Measurements from ENCODE around the gene IER3. TPM values are rescaled to one million over a fixed set of nuclear protein-coding genes. Genes with fewer than 3 reads are reported as not detected.

Gene IER3
- total RNA-seq, 4 donors from 2014 or later = 1.8 to 7.3 (median 3.3) TPM

GRCh38 chr6:30767158-30767943 is 23.0 kb upstream of the IER3 start:
- TF ChIP-seq CTCF (IDR thresholded peaks at IDR 0.05; ENCODE audit: low read depth) = no peak

- TF ChIP-seq CTCF (IDR thresholded peaks at IDR 0.05; ENCODE audit: low read depth) = no peak
These were observed 22.3 kb upstream of the IER3 start for GRCh38 chr6:30766461-30767157.

DNA sequence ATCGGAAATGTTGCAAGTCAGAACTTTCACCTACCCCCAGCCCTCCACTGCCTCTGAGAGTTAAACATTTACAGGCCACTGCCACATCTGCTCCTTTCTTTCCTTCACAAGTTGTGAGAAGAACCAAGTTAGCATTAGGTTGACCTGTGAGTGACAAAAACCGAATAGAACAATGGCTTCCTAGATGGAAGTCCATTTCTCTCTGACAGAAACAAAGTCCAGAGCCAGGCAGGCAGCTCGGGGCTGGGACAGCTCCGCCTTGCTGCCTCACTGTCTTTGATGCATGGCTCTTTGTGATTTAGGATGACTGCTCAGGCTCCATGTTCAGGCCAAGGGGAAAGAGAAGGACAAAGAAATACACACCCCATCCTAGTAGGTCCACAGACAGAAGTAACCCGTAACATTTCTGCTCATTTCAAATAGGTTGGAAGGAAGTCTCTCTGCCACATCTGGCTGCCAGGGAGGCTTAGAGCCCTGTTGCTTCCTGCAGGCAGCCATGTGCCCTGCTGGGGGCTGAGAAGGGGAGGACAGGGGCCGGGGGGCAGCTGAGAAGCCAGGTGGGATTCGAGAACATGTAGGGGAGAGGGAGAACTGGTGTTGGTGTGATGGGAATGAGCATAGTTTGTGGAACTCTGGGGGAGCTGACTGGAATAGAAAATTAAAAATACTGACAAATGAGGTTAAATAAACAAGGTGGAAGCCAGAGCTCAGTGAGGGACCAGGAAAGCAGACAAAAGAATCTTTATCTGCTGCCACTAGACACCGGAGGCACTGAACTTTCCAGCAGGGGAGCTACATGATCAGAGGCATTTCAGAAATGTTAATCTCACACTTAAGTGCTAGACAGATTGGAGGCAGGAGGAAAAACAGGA is 19.5 kb upstream of the IER3 start:
- no peak for TF ChIP-seq CTCF (IDR thresholded peaks at IDR 0.05; ENCODE audit: low read depth)

DNA sequence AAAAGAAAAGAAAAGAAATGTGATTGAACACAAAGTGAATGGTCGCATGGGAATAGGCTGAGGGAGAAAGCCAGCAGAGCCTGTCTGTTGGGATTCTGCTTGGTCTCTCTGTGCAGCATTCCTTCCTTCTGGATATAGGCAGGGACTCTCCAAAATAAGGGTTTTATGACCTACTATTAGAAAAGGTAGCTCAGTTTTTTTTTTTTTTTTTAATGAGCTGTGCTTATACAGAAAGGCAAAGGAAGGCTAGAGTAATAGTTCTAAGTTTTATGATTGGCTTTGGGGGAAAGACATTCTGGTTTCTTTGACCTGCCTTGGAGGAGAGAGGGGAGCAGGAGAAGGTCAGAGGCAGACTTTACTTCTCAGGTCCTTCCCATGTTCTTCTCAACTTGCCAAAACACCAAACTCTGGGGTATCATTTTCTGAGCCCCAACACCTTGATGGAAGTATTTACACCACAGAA is 18.8 kb upstream of the IER3 start:
- TF ChIP-seq CTCF (IDR thresholded peaks at IDR 0.05; ENCODE audit: low read depth) = no peak

- TF ChIP-seq CTCF (IDR thresholded peaks at IDR 0.05; ENCODE audit: low read depth) = no peak
These were observed 17.6 kb upstream of the IER3 start for GRCh38 chr6:30761791-30762429.

GRCh38 chr6:30760549-30760948 is 16.2 kb upstream of the IER3 start:
- TF ChIP-seq CTCF (IDR thresholded peaks at IDR 0.05; ENCODE audit: low read depth) = no peak
